ENCODE data around the gene C11orf58. TPM values are rescaled to one million over a fixed set of nuclear protein-coding genes. Genes with fewer than 3 reads are reported as not detected.

The C11orf58 gene
- total RNA-seq, 1 donor from 2014 or later = 266 TPM

DNA sequence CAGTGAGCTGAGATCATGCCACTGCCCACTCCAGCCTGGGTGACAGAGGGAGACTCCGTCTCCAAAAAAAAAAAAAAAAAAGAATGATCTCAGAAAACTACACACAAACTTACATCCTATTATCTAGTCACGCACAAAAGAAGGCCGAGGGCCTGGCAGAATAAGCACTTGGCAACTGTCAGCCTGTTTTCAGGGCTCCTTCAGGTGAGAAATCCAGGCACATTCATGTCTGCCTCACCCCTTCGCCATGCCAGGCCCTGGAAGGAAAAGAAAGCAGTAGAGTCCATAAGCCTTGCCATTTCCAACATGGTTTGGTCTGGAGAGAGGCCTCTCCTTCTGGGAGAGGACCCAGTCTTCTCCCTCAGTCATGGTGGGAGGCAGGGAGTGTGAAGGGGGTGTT is 30.9 kb downstream of the C11orf58 start:
- DNase-seq = no peak

DNA sequence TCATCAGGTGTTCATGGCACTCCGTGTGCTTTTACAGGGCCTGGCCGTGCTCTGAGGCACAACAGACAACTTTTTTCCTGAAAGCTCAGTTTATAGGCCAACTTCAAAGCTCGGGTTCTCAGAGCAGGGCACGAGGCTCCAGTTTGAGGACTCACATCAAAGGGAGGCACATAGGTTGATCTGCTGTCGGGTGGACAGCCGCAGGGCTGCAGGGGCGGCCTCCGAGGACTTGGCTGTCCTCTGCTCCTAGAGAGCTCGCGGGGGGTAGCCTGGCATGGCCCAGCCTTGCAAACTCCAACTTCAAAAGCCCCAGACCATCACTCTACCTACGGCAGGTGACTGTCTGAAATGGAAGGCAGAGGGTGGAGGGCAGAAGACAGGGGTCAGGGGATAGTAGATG is 31.6 kb downstream of the C11orf58 start:
- no peak for DNase-seq

DNA sequence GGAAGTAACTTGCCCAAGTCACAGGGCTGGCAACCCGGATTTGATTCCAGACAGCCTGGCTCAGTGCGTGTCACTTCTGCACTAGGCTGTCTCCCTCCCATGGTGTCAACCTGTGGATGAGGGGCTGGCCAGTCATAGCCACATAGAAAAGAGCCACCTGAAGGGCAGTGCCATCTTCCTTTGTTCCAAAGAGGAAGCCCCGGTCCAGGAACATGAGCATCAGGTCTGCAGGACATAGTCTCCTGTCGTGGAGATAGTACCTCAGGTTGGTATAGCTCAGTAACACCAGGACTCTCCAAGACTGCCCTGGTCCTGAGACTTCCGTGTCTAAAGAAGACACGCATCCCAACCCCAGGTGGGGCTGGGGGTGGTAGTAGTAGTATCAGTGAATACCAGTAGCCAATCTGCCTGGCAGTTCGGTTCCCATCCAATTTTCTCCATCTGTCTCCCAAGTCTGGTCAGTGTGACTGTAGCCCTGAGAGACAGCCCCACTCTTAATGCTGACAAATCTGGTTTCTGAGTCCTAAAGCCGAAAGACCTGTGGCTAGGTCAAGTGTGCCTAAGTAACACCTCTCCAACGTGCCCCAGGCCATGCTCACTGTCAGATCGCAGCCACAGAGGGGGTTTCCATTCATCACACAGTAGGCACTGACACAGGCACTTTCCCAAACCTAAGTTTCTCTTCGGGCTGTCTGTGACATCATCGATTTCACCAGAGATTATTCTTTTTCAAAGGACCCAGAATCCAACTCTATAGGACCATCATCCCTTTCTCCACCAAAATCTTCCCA is 33.1 kb downstream of the C11orf58 start:
- DNase-seq = no peak

GRCh38 chr11:16772141-16772512 is 33.7 kb downstream of the C11orf58 start:
- no peak for DNase-seq

DNA sequence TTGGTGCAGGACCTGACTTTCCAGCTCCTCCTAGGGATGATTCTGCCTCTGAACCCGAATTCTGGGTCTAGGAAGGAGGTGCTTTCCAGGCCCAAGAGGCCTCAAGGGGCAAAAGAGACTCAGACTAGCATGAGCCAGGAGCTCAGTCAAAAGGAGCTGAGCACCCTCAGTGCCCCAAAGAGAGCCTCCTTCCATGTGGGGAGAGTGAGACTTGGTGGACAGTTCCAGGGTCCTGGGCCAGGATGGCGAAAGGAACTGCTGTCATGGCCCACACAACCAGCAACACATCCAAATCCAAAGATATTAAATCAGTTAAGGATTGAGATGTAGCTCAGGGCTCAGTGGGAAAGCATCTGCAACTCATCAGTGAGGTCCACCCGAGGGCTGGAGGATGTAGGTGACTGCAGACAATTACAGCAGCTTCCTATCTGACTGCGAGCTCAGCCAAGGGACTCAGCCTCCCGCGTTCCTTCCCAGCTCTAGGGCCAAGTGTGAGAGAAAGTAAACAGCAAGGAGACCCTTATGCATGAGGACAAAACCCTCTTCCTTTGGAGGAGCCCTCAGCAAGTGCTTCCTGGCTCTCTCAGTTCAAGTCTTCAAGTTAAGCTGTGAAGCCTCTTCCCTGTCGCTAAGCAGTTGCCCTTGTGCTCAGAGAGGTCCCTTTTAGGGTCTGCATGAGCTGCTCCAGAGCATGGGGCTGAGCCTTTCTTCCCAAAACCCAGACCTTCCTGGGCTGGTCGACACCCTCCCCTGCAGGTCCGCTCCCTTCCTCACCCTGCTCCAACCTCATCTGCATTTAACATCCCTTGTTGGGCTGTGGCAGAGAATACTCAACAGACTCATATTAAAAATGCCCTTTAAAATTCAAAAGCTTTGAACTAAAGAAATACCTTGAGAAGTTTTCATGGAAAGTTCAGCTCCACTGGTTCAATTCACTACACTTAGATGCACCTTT is 35.8 kb downstream of the C11orf58 start:
- no peak for DNase-seq

- DNase-seq = no peak
Observed at GRCh38 chr11:16774936-16775613, 36.6 kb downstream of the C11orf58 start.

- no peak for DNase-seq
Observed at GRCh38 chr11:16775614-16776283, 37.3 kb downstream of the C11orf58 start.

- DNase-seq = no peak
Observed at GRCh38 chr11:16776711-16777612, 38.5 kb downstream of the C11orf58 start.

DNA sequence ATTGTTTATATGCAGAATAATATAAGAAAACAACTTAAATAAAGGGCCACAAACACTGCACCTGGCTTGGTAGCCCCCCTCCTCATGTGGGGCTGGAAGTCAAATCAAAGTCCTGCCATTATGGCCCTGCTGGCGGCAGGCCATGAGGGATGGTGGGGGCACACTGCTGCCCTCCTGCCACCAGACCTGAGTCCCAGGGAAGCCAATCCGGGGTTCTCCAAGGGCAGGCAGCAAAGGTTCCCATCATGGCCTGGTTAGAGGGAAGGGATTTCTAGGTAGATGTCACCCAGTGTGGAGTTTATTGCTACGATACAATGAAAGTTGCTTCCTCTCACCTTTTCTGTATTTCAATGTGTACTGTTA is 39.1 kb downstream of the C11orf58 start:
- no peak for DNase-seq

DNA sequence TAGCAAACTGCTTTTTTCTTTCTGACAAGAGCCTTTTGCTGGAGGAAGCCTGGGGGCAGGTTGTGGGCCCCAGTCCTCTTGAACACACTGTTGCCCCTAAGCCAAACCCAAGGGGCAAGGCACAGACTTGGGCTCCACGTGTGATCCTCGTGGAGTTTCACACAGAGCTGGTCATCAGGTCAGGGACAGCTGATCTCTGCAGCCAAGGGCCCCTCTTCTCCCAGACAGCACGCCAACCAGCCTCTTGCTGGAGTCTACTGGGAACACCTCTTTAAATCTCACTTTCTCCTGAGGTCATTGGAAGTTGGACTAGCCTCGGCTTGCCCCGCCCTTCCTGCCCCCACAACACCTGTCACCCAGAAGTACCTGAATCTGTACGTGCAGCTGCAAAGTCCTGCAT is 39.8 kb downstream of the C11orf58 start:
- DNase-seq = no peak

GRCh38 chr11:16778876-16779275 is 40.4 kb downstream of the C11orf58 start:
- no peak for DNase-seq

- no peak for DNase-seq
Observed at GRCh38 chr11:16779436-16779835, 41.0 kb downstream of the C11orf58 start.

GRCh38 chr11:16780146-16780545 is 41.7 kb downstream of the C11orf58 start:
- no peak for DNase-seq

DNA sequence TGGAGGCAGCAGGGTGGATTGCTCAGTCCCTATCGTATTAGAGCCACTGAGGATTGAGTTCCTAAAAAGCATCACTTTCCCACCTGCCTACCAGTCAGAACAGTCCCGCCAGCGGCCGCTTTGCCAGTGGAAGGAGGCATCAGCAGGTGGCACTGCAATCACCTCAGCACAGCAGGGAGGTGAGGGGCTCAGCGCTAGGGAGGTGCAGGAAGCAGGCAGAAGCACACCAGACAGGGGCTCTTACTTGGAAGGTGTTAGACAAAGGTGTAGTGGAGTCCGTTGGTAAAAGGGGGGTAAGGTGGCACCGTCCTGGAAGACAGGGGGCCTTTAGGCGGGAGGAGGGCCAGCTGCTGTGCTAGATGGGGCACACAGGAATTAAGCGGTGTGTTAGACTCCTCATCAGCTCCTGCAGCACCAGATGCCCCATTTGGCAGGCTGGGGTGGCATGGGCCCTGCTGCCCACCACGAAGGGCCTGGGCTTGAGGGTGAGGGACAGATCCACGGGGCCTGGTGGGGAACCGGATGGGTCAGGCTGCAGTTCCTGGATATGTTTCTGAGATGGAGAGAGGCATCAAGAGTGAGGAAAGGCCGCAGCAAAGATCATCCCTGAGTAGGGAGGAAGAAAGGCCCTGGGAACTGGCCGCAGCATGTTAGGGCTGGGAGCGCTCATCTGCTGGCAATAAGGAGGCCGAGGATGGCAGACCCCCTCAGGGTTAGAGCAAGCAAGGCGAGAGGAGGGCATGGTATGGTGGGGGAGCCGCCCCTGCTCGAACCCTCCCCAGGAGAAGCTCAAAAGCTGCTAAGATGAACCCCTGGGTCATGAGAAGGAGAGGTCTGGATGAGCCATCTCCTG is 42.5 kb downstream of the C11orf58 start:
- DNase-seq = no peak

- DNase-seq = no peak
Observed at GRCh38 chr11:16781936-16782919, 43.8 kb downstream of the C11orf58 start.

- no peak for DNase-seq
Observed at GRCh38 chr11:16783321-16783801, 44.9 kb downstream of the C11orf58 start.

GRCh38 chr11:16784097-16784496 is 45.6 kb downstream of the C11orf58 start:
- no peak for DNase-seq

- no peak for DNase-seq
Observed at GRCh38 chr11:16784666-16785065, 46.2 kb downstream of the C11orf58 start.
